ENCODE data around the gene KRTAP5-7.
"Not testable (repeated sequence)": the region's sequence is repeated elsewhere in the genome, so short reads cannot be mapped to it uniquely, and the experiment has no call there.

The KRTAP5-7 gene

GRCh38 chr11:71574418-71574817 lies 47.4 kb downstream of the KRTAP5-7 start:
- Histone ChIP-seq H3K9me2 (replicated peaks; ENCODE audit: insufficient read depth, low read length) (no peaks in the 10 kb centered on the region), H3K79me2 (ENCODE audit: insufficient read depth, low read length) (no peaks in the 10 kb centered on the region), H3K36me3 (ENCODE audit: low read length) (no peaks in the 10 kb centered on the region), H3K4me3 (ENCODE audit: insufficient read depth, low read length, poor library complexity, severe bottlenecking) (no peak overlapping the region), H3F3A (ENCODE audit: insufficient read depth) (no peaks in the 10 kb centered on the region), H3K27ac (ENCODE audit: low read depth, low read length) (no peak overlapping the region), H3K9me3 (ENCODE audit: insufficient read depth, low read length) (no peaks in the 10 kb centered on the region), H3K9ac (ENCODE audit: low read length) (no peak overlapping the region), H4K20me1 (ENCODE audit: low read depth, low read length) (no peaks in the 10 kb centered on the region), H3K4me2 (ENCODE audit: low read depth, low read length, poor library complexity, severe bottlenecking) (no peak overlapping the region), H3K27me3 (ENCODE audit: low read length) (no peaks in the 10 kb centered on the region), H2AFZ (ENCODE audit: low read depth, low read length, severe bottlenecking) (no peak overlapping the region)
- TF ChIP-seq, protein P1, sequence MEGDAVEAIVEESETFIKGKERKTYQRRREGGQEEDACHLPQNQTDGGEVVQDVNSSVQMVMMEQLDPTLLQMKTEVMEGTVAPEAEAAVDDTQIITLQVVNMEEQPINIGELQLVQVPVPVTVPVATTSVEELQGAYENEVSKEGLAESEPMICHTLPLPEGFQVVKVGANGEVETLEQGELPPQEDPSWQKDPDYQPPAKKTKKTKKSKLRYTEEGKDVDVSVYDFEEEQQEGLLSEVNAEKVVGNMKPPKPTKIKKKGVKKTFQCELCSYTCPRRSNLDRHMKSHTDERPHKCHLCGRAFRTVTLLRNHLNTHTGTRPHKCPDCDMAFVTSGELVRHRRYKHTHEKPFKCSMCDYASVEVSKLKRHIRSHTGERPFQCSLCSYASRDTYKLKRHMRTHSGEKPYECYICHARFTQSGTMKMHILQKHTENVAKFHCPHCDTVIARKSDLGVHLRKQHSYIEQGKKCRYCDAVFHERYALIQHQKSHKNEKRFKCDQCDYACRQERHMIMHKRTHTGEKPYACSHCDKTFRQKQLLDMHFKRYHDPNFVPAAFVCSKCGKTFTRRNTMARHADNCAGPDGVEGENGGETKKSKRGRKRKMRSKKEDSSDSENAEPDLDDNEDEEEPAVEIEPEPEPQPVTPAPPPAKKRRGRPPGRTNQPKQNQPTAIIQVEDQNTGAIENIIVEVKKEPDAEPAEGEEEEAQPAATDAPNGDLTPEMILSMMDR (IDR thresholded peaks at IDR 0.05; ENCODE audit: insufficient read depth, low read length, poor library complexity, severe bottlenecking) = no peak

DNA sequence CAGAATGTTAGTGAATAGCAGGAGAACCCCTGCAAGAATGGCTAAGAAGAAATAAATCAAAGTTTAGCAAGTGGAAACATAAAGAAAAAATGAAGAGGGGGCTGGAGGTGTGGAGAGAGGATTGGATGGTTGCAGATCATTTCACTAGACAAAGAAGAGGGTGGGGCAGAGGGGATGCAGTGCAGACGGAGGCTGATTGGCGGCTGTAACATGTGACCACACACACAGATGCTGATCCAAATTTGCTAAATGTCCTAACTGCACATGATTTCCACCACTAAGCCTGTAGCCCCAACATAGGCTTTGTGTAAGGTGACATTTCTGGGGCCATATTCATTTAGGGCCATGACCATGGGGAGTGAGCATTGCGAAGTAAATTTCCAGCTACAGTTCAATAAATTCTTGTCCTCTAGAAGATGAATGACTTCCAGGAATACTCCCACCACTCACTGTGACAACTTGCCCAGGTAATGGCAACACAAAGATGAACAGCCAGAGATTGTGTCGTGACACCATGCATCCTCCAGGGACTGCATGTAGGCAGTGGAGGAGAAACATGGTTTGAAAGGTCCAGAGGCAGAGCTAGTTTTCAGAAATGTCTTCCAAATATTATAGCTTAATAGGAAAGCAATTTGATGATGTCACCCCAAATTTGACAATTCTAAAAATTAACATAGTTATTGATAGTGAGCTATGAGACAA lies 48.8 kb downstream of the KRTAP5-7 start:
- no peak for TF ChIP-seq EZH2phosphoT487 (conservative IDR thresholded peaks at IDR 0.05; ENCODE audit: low read length)
- TF ChIP-seq, protein P1 (IDR thresholded peaks at IDR 0.05; ENCODE audit: insufficient read depth, low read length, poor library complexity, severe bottlenecking) = no peak
- Histone ChIP-seq H3K4me2 (ENCODE audit: low read depth, low read length, poor library complexity, severe bottlenecking) (no peak overlapping the region), H3K9me2 (replicated peaks; ENCODE audit: insufficient read depth, low read length) (no peaks in the 10 kb centered on the region), H3K9me3 (ENCODE audit: insufficient read depth, low read length) (no peaks in the 10 kb centered on the region), H3F3A (ENCODE audit: insufficient read depth) (no peaks in the 10 kb centered on the region), H3K9ac (ENCODE audit: low read length) (no peak overlapping the region), H2AFZ (ENCODE audit: low read depth, low read length, severe bottlenecking) (no peak overlapping the region), H3K27me3 (ENCODE audit: low read length) (no peaks in the 10 kb centered on the region), H3K27ac (ENCODE audit: low read depth, low read length) (no peak overlapping the region), H3K36me3 (ENCODE audit: low read length) (no peaks in the 10 kb centered on the region), H3K79me2 (ENCODE audit: insufficient read depth, low read length) (no peaks in the 10 kb centered on the region), H4K20me1 (ENCODE audit: low read depth, low read length) (no peaks in the 10 kb centered on the region), H3K4me3 (ENCODE audit: insufficient read depth, low read length, poor library complexity, severe bottlenecking) (no peak overlapping the region)

GRCh38 chr11:71576688-71577465 lies 49.8 kb downstream of the KRTAP5-7 start:
- not testable (repeated sequence) for H3K27me3 ChIP-seq (ENCODE audit: low read length); H3K9me2 ChIP-seq (replicated peaks; ENCODE audit: insufficient read depth, low read length); H3K27ac ChIP-seq (ENCODE audit: low read depth, low read length); H3K79me2 ChIP-seq (ENCODE audit: insufficient read depth, low read length); H3K4me2 ChIP-seq (ENCODE audit: low read depth, low read length, poor library complexity, severe bottlenecking); H3F3A ChIP-seq (ENCODE audit: insufficient read depth); H2AFZ ChIP-seq (ENCODE audit: low read depth, low read length, severe bottlenecking); H3K4me3 ChIP-seq (ENCODE audit: insufficient read depth, low read length, poor library complexity, severe bottlenecking); H3K36me3 ChIP-seq (ENCODE audit: low read length); H4K20me1 ChIP-seq (ENCODE audit: low read depth, low read length); H3K9ac ChIP-seq (ENCODE audit: low read length); H3K9me3 ChIP-seq (ENCODE audit: insufficient read depth, low read length)

DNA sequence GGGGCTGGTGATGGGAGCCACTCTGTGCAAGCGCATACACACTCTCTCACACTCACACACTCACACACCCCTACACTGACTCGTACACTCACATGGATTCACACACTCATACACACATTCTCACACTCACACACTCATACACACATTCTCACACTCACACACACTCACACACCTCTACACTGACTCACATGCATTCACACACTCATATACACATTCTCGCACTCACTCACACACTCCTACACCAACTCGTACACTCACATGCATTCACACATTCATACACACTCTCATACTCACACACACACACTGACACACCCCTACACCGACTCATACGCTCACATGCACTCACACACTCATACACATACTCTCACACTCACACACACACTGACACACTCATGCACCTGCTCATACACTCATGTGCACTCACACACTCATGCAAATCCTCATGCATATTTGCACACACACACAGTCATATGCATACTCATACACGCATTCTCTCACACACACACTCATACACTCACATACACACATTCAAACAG lies 50.5 kb downstream of the KRTAP5-7 start:
- H3K36me3 ChIP-seq (ENCODE audit: low read length) = no peaks in the 10 kb centered on the region
- no peaks in the 10 kb centered on the region for H3F3A ChIP-seq (ENCODE audit: insufficient read depth)
- no peaks in the 10 kb centered on the region for H3K9me2 ChIP-seq (replicated peaks; ENCODE audit: insufficient read depth, low read length)
- no peak overlapping the region for H3K27ac ChIP-seq (ENCODE audit: low read depth, low read length)
- H2AFZ ChIP-seq (ENCODE audit: low read depth, low read length, severe bottlenecking) = no peak overlapping the region
- H3K9ac ChIP-seq (ENCODE audit: low read length) = no peak overlapping the region
- H3K79me2 ChIP-seq (ENCODE audit: insufficient read depth, low read length) = no peaks in the 10 kb centered on the region
- TF ChIP-seq, protein P1 (IDR thresholded peaks at IDR 0.05; ENCODE audit: insufficient read depth, low read length, poor library complexity, severe bottlenecking) = no peak
- no peak for TF ChIP-seq EZH2phosphoT487 (conservative IDR thresholded peaks at IDR 0.05; ENCODE audit: low read length)
- H4K20me1 ChIP-seq (ENCODE audit: low read depth, low read length) = no peaks in the 10 kb centered on the region
- no peaks in the 10 kb centered on the region for H3K27me3 ChIP-seq (ENCODE audit: low read length)
- no peaks in the 10 kb centered on the region for H3K9me3 ChIP-seq (ENCODE audit: insufficient read depth, low read length)
- H3K4me2 ChIP-seq (ENCODE audit: low read depth, low read length, poor library complexity, severe bottlenecking) = no peak overlapping the region
- H3K4me3 ChIP-seq (ENCODE audit: insufficient read depth, low read length, poor library complexity, severe bottlenecking) = no peak overlapping the region
